NOMO-1 treated with DMSO at 0.1 percent for 48 hours (cell line): ENCODE data around the gene REXO1.
A peak's percentile ranks its signal among the peaks of the same experiment; 100 is the strongest.

ENCODE experiments used
- DNase-seq: peaks from one replicate; lab custom pipeline; 2025; ENCODE audit not compliant: unreplicated experiment; lab: John Stamatoyannopoulos, UW

REXO1 gene

DNA sequence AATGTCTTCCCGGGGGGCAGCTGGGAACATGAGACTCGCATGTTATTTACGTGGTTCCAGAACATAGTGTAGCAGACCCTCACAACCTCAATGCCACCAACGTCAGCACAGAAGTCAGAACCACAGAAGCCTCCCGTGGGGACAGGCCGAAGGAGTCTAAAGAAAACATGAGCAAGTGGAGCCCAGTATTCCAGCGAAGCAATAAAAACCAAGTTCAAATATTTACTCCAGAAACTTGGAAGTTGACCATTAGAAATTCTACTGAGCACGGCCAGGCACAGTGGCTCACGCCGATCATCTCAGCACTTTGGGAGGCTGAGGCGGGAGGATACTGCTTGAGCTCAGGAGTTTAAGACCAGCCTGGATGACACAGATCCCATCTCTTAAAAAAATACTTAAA is 18.3 kb downstream of the REXO1 start:
- DNase-seq: no peak

DNA sequence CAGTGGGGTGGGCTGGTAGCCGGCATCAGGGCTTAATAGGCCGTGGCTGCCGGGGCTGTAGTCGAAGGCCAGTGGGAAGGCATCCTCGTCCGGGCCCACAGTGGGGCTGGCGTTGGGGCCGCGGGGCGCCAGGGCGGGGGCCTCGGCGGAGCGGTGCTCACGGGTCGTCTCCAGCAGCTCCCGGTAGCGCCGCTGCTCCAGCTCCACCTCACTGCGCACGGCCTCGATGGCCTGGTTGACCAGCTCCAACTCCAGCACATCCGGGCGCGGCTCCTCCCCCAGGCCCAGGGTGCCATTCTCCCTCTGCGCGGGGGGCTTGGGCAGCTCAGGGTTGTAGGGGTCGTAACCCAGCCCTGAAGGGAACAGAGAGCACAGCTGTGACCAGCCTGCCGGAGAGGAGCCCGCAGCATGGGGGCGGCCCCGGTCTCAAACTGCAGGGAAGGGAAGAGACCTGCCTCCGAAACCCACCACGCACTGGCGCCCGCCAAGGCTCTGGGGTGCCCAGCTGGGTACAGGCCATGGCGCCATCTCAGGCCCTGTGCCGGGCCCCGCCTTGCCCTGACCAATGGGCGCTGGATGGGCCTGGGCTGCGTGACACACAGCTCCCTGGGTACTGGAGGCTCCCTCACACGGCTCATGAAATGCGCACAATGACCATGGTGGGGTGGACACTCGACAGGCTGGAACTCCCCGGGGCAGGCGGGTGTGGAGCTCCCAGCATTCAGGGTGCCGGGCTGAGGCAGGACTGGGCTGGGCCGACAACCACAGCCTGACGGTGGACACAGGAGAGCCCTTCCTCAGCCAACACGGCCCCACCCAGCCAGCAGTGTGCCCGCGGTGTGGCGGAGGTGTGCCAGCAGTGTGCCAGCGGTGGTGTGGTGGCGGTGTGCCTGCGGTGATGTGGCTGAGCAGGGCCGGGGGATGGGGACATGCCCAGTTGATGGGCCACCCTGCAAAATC is 19.7 kb downstream of the REXO1 start:
- DNase-seq: no peak

DNA sequence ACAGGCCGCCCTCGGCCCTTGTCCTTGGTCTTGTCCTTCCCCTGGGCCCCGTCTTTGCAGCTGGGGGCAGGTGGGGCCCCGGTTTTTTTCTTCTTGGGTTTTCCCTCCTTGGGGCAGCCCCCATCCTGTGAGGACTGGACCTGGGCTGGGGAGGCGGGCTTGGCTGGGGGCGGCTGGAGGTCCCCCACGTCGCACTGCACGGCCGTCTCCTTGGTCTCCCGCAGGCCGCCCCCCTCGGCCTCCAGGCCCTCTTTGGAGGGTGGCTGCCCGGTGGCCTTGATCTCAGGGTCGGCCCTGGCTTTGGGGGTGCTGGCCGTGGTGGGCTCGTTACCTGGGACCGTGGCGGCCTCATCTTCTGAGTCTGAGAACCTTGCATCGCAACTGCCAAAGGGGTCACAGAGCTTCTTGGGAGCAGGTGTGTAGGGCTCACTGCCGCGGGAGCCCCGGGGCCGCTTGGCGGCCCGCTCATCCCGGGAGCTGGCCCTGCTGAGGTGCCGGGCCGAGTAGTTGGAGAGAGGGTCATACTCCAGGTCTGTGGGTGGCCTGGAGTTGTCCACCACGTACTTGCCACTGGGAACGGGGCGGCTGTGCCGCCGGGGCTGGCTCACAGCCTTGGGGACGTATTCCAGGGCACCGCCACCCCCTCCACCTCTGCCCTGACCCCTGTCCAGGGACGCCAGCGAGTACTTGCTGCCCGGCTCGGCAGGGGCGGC is 20.6 kb downstream of the REXO1 start:
- DNase-seq: no peak

DNA sequence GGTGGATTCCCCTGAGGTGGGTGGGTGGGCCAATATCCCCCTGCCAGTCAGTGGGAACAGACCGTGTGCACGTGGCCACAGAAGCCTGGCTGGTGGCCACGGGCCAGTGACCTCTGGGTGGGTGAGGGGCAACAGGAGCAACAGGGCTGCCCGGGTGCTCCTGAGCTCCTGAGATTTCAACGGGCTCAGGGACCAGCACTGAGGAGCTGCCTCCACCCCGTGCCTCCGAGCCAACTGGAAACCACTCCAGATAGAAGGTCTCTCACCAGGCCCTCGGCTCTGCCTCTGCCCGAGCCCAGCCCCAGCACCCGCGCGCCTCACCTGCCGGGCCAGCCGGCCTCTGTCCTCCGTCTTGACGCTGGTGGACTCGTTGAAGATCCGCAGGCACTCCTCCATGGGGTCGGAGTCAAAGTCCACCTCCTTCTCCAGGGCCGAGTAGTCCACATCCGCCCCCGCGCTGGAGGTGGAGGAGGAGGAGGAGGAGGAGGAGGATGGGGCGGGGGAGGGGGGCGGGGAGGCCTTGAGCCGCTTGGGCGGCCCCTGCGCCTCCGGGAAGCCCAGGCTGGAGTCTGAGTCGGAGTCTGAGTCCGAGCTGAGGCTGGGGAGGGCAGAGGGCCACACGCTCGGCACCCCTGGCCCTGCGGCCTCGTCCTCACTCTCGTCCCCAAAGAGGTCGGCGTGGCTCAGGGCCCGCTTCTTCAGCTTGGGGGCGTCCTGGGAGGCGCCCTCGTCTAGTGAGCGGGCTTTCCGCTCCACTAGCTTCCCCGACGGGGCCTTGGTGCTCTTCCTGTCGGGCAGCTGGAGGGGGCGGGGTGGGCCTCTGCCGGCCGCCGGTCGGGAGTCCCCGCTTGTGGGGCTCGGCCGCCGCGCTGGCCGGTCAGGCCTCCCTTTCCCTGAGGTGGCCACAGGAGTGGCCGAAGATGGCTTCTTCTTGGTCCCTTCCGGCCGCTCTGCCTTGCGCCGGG is 21.4 kb downstream of the REXO1 start:
- no peak for DNase-seq

DNA sequence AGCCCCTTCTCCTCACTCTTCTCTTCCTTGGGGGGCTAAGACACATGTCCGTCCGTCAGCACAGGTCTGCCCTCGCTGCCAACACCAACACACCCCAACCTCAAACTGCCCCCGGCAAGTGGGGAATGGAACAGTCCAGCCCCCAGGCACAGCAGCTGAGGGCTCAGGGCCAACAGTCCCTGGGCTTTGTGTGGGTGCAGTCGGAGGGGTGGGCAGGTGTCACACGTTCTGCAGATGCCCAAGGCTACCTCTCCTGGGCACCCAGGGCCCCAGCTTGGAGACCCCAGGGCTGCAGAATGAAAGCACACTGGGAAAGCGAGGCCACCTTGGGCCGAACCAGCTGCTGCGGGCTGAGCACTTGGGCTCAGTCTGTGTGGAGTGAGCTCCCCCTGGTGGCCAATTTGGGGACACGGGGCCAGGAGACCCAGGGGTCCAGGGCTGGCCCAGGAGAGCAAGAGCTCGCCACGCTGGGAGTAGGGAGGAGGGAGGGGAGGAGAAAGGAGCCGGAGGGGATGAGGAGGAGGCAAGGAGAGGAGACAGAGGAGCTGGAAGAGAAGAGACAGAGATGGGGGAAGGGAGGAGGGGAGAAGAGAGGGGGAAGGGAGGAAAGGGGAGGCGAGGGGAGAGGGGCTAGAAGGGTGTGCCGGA is 22.2 kb downstream of the REXO1 start:
- peak; percentile 40 for DNase-seq

DNA sequence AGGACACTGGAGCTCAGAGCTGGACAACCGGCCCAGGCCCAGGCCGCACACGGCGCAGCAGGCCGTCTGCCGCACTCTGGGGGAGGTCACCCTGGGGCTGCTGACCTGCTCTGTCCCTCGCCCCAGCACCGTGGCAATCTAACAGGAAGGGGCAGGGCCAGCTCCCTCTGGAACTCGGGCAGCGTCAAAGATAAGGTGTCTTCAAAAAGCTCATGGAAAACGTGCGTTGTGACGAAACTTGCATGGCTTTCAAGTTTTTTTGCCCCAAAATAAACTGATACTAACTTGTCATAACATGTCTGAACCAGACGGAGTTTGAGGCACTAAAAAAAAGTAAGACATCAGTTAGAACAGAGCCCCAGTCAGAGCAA is 24.0 kb downstream of the REXO1 start:
- DNase-seq: no peak

DNA sequence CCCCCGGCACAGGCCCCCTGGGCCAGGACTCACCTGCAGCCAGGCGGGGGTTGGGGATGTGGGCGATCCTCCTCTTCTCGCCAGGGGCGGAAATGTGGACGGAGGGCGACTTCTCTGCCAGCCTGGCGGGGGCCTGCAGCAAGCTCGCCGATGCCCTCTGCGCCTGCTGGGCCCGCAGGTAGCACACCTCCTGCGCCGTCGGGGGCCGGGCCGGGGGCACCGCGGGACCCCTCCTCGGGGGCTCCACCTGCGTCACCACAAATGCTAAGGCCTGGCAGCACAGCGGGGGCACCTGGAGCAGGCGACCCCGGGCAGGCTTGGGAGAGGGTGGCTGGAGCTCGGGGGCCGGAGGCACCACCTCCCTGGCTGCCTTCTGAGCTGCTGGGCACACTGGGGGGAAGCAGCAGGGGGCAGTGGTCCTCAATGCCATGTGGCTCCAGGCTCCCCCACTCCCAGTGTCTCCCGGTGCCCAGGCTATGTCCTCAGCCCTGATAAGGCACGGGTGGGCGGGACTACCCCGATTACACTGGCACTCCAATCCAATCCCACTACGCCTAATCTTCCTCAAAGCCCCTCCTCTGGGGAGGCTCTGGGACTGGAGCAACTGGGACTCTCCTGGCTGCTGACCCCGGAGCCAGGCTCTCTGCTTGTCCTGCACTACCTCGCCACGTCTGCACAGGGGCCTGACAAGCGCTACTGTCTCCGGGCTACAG is 24.6 kb downstream of the REXO1 start:
- no peak for DNase-seq

DNA sequence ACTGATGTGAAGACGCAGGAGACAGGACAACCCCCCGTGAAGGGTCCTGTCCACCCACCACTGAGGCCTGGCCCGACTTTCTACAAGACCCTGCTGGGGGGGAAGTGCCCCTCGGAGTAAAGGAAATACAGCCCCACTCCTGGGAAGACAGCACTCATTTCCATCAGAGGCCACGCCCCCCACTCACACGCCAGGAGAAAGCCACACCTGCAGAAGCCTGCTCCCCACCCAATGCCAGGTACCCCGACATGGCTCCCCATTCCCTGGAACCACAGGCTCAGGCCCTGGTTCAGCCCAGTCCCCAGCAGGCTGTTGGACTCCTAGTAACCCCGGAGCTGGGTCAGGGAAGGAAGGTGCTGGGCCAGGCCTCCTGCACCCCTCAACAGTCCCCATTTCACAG is 25.3 kb downstream of the REXO1 start:
- no peak for DNase-seq

DNA sequence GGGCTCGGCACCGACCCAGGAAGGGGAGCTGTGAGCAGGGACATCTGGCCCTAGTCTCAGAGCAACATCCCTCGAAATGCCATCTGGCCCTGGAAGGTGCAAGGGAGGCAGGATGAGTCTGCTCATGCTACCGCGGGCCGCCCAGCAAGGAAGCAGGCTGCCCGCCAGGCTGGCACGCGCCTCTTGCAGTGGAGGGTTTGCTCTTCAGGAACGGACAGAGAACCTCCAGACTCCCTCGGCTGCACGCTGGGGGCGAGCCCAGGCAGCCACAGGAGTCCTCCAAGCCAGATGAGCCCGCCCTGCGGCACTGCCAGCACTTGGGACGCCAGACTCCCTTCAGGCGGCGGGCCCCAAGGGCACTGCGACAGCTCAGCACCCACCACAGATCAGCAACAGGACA is 26.1 kb downstream of the REXO1 start:
- no peak for DNase-seq

DNA sequence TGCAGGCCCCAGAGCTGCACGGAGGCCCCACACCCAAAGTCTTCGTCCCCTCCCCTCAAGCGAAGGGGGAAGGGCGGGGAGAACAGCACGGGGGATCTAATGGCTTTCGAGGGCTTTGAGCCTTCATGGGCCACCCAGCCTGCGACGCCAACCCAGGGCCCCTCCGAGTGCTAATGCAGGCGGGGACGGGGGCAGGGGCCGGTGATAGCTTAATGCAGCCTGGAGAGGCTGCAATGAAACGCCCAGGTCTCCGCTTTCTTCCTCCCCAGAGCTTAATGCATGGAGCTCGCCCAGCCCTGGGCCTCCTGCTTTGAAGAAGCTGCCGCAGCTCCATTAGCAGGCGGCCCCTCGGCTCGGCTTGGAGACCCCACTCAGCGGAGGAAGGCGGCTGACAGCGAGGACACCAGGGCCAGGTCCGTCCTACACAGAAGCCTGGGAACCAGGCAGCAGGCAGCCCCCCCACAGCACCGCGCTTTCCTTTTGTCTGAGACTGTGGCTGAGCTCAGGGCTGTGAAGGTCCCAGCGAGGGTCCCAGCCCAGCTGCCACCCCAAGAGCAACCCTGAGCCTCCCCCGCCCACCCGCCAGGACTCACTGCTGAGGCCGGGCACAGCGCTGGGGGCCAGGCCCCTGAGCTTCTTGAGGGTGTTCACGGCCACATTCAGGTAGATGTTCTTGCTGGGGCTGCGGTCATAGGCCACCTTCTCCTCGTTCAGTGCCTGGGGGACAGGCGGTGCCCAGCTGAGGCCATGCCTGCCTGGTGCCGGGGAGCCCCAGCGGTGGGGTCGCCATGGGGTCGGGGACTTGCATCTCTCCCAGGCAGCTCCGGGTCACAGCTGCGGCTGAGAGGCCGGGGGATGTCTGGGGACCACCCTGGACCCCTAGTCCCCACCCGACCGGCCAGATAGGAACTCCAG is 28.7 kb downstream of the REXO1 start:
- DNase-seq: no peak

DNA sequence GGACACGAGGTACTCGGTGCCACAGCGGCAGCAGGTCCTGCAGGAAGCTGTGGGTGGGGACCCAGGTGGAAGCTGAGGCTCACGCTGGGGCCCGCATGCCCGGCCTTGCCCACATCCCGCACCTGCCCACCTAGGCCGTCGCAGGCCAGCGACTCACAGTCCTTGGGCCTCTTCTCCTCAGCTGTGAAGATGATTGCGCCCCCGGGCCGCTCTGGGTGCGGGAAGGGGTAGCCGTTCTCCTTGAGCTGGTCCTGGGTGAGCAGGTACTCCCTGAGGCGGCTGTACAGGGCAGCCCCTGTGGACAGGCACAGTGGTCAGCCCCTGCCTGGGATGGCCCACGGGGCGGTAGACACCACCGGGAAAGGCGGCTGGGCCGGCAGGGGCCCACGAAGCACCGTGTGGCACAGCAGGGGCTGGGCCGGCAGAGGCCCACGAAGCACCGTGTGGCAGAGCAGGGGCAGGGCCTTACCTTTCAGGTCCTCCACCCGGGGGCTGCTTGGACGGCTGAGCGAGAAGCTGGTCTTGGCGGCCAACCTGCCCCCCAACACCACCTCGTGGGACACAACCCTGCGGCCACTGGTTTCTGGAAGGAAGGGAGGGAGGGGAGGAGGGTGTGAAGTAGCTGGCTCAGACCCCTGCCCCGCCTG is 29.6 kb downstream of the REXO1 start:
- DNase-seq: no peak

DNA sequence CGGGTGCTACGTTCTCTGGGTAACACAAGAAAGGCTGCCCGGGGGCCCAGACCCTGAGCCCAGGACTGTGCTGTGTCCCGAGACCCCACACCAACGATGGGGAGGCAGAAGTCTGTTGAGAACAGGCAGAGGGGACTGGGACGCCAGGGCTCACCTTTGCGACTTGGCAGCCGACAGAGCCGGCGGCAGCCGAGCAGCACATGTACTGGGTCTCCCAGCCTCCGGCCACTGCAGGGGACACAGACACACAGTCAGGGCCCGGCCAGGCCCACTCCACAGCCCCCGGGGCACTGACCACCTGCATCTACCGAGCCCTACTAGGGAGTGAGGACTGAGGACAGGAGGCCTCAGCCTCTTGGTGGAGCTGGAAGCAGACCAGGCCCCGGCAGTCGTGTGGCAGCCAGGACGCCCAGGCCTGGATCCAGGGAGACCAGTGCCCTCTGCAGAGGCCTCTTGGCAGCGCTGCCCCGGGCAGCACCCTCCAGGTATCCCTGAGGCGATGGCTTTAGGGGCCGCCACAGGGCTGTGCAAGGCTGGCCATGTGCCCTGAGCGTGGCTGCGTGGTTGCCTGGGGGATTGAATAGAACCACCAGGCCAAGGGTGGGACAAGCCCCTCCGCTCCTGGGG is 30.6 kb downstream of the REXO1 start:
- DNase-seq: no peak

DNA sequence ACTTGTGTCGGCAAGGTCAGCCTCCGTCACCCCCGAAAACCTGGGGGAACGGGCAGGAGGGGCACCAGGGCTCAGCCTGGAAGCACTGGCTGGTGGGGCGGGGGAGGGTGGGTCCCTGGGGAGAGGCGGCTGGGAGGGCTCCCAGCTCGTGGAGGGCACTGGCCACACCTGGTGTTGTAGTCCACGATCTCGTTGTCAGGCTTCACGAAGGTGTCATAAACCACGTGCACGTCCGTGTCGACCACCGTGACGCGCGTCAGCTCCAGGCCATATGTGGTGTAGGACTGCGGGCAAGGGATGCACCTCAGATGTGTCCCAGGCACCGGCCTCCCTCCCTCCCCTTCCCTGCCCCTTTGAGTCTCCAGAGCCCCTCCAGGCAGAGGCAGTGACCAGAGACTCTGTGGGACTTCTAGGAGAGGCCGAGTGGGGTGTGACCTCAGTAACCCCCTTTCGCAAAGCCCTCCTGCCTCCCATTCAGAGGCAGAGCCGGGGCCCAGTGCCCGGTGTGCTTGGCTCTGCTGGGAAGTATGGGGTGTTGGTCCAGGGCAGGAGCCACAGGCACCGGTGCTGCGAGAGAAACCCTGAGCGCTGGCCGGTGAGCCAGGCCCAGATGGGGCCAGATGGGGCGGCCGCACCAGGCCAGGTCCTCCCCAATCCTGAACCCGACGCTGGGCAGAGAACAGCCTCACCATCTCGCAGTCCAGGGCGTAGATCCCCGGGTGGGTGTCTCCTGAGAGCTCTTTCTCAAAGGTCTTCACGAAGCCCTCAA is 31.6 kb downstream of the REXO1 start:
- DNase-seq: no peak

DNA sequence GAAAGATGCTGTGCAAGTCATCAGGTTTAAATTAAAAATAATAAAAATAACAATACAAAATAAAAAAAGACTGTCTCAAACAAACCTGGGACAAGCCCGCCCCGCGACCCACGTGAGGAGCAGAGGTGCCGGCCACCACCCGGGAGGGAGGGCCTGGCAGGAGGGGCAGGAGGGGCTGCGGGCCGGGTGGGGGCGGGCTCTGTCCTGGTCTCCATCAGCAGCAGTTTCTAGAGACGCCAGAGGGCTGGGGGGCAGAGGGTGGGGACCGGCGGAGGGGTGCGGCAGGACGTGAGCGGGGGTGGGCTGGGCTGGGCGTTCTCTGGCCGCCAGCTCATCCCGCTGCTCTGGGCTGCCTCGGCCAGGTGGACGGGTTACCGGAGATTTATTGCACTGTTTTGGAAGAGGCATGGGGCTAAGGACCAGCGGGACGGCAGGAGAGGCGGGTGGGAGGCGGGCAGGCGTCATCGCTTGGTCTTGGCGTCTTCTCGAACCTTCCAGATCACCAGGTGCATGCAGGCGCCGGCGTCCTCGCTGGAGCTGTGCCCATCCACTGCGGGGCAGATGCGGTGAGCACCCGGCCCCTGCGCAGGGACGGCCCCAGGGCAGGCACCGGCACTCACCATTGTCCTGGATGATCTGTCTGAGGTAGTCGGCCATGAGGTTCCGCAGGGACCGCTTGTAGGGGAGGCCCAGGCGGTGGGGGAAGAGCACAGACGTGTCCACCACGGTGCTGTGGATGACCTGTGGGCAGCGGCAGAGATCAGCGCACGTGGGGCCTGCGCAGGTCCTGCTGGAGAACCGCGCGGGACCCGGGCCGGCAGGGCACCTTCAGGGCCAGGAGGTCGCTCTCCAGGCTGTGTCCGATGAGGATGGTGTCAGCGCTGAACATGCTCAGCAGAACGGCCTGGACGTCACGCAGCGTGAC is 32.4 kb downstream of the REXO1 start:
- no peak for DNase-seq

DNA sequence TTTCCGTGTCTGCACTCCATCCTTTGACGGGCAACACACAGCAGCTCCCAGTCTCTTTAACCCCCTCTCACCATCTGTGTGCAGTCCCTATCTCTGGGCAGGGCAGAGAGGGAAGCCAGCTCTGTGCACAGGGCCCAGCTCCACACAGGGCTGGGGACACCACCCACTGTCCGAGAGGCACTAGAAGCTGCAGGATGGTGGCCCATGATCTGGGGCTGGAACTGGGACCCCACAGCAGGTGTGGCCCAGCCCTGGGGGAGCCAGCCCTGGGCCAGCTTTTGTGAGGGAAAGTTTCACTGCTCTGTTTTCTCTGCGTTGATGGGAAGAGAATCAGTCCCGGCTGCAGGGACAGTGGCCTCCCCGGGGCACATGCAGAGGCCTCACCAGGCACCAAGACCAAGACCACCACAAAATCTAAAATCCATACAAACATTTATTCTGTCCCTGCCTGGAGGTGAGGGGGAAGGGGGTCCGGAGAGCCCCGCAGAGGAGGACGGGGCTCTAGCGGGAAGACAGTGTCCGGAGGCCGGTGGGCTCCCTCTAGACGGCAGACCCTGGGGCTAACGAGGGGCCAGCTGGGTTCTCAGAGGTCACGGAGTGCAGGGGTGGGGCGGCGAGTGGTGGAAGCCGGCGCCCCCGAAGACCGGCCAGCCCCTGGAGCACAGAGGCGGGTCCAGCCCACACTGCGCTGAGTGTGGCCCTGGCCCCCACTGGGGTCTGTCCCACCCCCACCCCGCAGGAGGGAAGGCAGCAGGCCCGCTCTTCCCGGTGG is 33.3 kb downstream of the REXO1 start:
- DNase-seq: no peak

DNA sequence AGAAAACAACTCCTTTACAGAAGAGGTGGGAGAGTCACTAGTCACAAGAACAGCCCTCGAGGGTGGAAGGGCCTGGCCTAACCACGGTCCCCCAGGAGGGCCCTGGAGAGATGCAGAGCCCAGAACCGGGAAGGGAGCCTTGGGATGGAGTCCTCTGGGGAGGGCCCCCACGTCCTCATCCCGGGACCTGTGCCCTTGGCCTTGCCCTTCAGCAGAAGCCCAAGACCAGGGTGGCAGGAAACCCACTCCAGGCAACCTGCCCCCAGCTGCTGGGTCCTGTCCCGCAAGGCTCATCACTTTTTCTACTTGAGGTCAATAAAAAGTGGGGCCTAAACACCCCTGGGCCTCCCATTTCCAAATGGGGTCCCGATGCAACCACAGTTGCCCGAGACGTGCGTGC is 33.9 kb downstream of the REXO1 start:
- DNase-seq: no peak
